ENCODE data around the gene CCDC170.
"Not testable (repeated sequence)": the region's sequence is repeated elsewhere in the genome, so short reads cannot be mapped to it uniquely, and the experiment has no call there.

CCDC170 gene

GRCh38 chr6:151493804-151494234 lies at the start of gene CCDC170:
Gene CCDC170, plus strand, starts transcription at chr6:151494017. Its CDS starts 112 bp downstream, at chr6:151494129.
- FAIRE-seq = no peak

GRCh38 chr6:151445482-151445881 lies 48.3 kb upstream of the CCDC170 start:
- FAIRE-seq = no peak

DNA sequence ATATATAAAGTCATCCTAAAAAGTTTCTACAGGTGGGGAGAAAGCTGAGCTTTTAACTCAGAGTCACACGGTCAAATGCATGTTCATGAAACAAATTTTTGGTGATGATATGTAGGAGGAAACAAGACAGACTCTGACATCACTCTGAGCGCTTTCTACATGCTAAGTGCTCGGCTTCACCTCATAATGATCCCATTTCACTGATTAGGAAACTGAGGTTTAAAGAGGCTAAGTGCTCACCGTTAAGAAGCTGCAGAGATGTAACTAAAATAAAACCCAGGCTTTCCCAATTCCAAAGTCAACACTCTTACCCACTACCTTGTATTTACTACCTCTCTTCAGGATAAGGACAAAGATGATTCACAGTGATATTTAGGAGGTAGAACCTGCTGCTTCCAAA lies 46.6 kb upstream of the CCDC170 start:
- FAIRE-seq = no peak

- no peak for FAIRE-seq
Measured at GRCh38 chr6:151448623-151449022, 45.2 kb upstream of the CCDC170 start.

DNA sequence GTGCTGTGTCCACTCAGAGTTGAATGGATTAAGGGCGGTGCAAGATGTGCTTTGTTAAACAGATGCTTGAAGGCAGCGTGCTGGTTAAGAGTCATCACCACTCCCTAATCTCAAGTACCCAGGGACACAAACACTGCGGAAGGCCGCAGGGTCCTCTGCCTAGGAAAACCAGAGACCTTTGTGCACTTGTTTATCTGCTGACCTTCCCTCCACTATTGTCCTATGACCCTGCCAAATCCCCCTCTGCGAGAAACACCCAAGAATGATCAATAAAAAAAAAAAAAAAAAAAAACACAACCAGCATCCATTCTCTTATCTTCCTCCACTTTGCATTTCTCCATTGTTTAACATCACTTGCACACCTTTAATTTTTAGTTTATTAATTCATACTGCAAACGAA lies 42.9 kb upstream of the CCDC170 start:
- FAIRE-seq = not testable (repeated sequence)

DNA sequence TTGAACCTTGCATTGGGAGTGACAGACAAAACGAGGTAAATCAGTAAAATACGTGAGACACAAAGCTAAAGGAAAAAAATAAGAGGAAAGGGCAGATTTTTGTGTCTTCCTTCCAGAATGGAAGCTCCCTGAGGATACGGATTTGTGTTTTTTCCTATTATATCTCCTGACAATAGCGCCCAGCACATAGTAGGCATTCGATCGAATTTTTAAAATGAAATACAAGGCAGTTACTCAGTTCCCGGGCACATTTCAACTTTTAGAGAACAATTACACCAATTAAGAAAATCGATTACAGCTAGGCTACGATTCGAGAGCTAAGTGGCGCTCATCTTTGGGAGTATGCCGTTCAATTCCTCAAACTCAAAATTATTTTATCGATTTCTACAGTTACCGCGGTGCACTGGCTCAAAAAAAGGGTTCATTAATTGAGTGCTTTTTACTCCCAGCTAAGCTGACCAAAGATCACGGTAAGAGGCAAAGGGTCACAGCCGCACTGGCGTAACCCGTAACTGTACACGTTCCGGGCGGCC lies 42.3 kb upstream of the CCDC170 start:
- no peak for FAIRE-seq

DNA sequence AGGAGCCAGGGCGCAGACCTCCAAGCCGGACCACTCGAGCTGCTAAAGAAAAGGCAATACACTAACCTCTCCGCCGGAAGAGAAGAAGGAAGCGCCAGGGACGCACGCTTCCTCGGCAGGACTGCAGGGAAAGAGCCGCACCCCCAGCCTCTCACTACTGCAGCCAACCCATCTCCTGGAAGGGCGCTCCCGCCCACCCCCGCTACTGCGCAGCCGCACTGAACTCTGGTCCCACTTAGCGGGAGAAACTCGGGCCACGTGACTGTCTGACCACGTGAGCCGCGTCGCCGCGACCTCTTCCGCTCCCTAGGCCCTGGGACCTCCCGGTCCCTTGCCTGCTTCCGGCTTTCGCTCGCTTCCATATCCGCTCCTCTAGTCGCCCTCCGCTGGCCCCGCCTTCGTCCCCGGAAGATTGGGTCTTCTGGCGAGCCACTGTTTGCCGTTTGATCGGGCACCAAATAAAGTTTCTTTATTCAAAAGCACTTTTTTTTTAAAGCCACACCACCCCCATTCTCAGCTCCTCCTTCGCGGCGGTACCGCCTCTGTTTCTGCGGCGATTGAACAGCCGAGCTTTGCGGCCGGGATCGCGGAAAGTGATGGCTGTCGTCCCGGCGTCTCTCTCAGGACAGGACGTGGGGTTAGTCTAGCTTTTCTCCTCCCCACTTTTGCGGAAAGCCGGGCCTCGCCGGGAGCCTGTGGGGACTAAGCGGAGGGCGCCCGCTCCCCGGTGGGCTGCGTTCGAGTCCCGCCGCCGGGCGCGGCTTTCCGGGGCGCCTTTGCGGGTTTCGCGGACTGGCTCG lies 41.7 kb upstream of the CCDC170 start, which contains the start of gene RMND1:
Gene RMND1, minus strand, starts transcription at position 177 of the 800 bp plus-strand sequence. CDS start 6,315 bp downstream, outside the sequence.
- peak; percentile 90 for FAIRE-seq

DNA sequence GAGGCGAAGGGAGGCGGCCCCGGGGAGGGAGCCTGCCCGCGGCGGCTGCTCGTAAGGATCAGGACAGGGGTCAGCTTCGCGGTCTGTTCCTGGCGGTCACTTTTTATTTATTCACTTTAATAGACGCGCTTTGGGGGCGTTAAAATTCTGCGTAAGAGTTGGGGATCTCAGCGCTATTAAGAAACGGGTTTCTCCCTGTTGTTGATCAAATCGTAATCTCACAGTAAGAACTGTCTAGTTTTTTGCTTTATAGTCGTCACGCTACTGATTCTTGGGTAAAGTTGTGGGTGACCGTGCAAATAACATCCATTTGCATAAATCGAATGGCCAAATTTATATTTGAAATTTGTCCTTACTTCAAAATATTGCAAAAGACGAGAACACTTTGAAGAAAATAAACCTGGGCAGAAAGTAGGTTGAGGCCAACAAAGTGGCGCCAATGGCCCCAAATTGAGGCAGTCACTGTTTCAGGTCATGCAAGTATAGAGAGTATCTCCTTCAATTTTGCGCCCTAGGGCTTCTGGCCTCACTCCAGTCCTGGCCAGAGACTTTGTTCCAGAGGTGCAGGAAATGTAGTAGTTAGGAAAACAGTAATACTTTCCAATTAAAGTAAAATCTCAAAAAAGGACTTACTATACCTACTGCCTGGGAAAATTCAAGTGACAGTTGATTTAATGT lies 40.9 kb upstream of the CCDC170 start:
- no peak for FAIRE-seq

GRCh38 chr6:151455751-151456398 lies 37.9 kb upstream of the CCDC170 start:
- peak; percentile 78 for FAIRE-seq

DNA sequence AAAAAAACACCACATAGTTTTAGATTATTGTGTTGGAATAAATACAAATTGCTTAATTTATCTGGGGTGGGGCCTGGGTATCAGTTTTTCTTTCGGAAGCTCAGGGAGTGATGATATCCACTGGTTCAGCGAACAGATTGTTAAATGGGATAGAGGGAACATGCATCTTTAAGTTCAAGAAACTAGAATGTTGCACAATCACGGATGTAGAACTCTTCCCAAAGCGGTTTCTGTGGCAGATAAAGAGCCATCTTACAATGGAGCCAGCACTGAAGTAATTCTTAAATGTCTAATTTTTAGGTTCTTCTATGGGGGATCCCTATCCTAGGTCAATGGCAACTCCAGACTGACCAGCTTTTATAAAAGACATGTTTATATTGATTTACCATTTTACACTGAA lies 32.1 kb upstream of the CCDC170 start:
- no peak for FAIRE-seq

GRCh38 chr6:151464702-151465101 lies 29.1 kb upstream of the CCDC170 start:
- FAIRE-seq = no peak

GRCh38 chr6:151475653-151476523 lies 17.9 kb upstream of the CCDC170 start:
- FAIRE-seq = peak; percentile 95

- no peak for FAIRE-seq
Measured at GRCh38 chr6:151477726-151478125, 16.1 kb upstream of the CCDC170 start.

- FAIRE-seq = no peak
Measured at GRCh38 chr6:151478670-151479069, 15.1 kb upstream of the CCDC170 start.

DNA sequence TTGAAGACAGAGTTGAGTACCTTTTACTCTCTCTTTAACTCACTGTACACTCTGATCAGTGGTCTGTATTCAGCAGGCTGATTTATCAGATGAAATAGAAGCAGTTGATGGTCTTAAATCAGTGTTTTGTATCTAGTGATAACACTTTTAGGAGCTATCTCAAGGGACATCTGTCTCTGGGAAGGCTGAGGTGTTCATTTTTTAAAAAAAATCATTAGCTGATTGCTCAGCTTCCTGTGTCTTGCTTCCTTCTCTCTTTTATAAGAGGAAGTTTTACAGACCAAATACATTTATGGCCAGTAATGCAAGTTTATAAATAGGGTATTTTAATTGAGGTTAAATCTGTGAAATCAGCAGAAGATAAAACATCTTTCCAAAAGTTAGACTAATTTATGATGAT lies 12.0 kb upstream of the CCDC170 start:
- no peak for FAIRE-seq

DNA sequence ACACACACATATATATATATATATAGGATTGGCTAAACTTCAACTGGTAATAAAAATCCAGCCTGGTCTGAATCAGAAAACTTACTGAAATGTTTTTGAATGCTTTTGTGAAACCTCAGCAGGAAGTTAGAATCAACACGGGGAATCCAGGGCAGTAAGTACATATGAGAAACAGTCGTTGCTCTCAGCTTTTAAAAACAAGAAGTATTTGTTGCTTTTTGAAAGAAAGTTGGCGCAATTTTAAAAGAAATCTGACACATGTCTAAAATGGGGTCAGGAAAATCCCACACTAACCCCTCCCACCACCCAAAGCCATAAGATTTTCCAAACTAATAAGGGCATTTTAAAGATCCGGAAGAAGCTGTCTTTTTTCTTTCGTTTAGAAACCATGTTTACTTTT lies 11.5 kb upstream of the CCDC170 start:
- FAIRE-seq = no peak

DNA sequence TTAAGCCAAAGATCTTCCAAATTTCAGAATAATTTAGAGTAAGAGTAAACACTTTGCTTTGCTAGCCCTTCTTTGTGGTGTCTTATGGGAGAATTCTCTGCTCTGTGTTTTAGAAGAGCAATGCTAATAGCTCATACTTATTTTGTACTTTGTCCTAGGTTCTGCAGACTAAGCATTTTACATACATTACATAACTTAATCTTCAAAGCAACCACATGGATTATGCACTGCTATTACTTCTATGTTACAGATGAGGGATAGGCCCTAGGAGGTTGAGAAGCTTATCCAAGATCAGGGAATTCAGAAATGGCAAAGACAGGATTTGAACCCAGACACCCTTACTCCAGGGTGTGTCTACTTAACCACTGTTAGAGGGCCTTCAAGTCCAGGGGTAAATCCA lies 9.8 kb upstream of the CCDC170 start:
- peak; percentile 58 for FAIRE-seq

- no peak for FAIRE-seq
Measured at GRCh38 chr6:151488226-151488625, 5.6 kb upstream of the CCDC170 start.

- no peak for FAIRE-seq
Measured at GRCh38 chr6:151490996-151491395, 2.8 kb upstream of the CCDC170 start.

DNA sequence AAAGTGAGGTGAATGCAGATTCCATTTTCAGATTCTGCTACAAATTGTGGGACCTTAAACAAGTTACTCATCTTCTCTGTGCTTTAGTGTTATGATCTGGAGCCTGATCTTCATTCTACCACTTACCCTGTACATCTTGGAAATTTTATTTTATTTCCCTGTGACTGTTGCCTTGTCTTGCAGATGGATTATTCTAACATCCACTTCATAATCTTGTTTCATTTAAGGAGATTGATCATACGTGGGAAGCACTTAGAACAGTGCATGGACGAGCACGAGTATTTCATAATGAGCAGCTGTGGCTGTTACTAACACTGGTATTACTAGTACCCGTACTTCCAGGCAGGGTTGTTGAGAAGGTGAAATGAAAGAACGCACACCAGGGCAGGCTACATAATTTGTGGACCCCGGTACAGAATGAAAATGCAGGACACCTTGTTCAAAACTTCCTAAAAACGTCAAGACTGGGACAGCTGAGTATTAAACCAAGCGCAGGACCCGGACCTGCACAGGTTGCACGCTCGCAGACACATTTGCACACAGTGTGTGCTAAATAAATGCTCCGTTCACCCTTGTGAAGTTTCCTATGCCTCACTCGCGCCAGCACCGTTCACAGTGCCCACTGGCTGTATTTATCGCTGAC lies 535 bp upstream of the CCDC170 start:
- no peak for FAIRE-seq

DNA sequence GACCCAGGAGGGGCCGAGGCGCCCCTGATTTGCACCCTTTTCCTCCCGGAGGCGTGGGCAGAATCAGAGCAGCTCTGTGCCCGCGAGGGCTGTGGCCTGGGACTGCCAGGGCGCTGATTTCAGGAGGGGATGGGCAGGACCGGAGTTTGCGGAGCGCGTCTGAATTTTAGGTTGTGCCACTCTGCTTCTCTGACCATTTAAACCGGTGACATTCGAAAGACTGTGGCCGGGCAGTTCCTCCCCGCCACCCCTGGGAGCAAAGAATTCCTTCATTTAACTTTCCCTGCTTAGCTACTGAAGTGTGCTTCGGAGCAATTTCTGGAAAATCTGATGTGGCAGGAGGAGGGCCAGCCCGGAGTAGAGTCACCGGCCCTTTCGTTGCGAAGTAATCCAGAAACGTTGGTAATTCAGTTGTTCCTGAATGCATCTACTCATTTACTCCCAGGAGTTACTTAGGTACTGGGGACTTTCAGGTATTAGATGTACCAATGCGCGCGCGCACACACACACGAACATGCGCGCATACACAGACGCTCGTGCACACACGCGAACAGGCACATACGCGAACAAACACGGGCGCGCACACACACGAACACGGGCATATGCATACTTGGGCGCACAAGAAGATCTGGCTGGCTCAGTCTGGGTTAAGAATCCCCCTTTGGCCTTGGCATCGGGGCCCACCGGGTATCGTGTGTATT lies 568 bp downstream of the CCDC170 start:
- FAIRE-seq = no peak

Data from islet of Langerhans (tissue), 1 donor.